Thyroid gland (tissue), 4 donors: ENCODE results near the gene DOP1B.
"Not testable (repeated sequence)": the region's sequence is repeated elsewhere in the genome, so short reads cannot be mapped to it uniquely, and the experiment has no call there.

Experiments
- POLR2A ChIP-seq, 2 donors: fragments of 450-650 bp; IDR thresholded peaks; one replicate each; pipeline ENCODE4 v1.6.1; 2017; ENCODE audit warnings: antibody characterized with exemption in 2 of 2, mild to moderate bottlenecking in 2 of 2, moderate library complexity in 1 of 2
- TF ChIP-seq, protein P1 (sequence below), 6 experiments: fragments of 200-600 bp in 3 of 6; fragments of 450-650 bp in 3 of 6; sonication (generic) in 3 of 6; IDR thresholded peaks; one replicate each; pipeline ENCODE4 v1.5.1; 2016 to 2019; ENCODE audit warnings: antibody characterized with exemption in 6 of 6, mild to moderate bottlenecking in 2 of 6, inconsistent platforms in 1 of 6, moderate library complexity in 1 of 6

DNA sequence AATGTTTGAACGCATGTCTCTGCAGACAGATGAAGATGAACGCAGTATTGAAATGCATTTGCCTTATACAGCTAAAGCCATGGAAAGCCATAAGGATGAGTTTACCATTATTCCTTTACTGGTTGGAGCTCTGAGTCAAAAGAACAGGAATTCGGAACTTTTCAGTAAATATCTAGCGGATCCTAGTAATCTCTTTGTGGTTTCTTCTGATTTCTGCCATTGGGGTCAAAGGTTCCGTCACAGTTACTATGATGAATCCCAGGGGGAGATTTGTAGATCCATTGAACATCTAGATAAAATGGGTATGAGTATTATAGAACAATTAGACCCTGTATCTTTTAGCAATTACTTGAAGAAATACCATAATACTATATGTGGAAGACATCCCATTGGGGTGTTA is 25.8 kb upstream of the DOP1B start:
- TF ChIP-seq, protein P1, sequence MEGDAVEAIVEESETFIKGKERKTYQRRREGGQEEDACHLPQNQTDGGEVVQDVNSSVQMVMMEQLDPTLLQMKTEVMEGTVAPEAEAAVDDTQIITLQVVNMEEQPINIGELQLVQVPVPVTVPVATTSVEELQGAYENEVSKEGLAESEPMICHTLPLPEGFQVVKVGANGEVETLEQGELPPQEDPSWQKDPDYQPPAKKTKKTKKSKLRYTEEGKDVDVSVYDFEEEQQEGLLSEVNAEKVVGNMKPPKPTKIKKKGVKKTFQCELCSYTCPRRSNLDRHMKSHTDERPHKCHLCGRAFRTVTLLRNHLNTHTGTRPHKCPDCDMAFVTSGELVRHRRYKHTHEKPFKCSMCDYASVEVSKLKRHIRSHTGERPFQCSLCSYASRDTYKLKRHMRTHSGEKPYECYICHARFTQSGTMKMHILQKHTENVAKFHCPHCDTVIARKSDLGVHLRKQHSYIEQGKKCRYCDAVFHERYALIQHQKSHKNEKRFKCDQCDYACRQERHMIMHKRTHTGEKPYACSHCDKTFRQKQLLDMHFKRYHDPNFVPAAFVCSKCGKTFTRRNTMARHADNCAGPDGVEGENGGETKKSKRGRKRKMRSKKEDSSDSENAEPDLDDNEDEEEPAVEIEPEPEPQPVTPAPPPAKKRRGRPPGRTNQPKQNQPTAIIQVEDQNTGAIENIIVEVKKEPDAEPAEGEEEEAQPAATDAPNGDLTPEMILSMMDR (IDR thresholded peaks at IDR 0.05) = not testable (repeated sequence)
- not testable (repeated sequence) for TF ChIP-seq POLR2A (IDR thresholded peaks at IDR 0.05)
